Measurements from ENCODE around the gene FKBP4.

Gene FKBP4

DNA sequence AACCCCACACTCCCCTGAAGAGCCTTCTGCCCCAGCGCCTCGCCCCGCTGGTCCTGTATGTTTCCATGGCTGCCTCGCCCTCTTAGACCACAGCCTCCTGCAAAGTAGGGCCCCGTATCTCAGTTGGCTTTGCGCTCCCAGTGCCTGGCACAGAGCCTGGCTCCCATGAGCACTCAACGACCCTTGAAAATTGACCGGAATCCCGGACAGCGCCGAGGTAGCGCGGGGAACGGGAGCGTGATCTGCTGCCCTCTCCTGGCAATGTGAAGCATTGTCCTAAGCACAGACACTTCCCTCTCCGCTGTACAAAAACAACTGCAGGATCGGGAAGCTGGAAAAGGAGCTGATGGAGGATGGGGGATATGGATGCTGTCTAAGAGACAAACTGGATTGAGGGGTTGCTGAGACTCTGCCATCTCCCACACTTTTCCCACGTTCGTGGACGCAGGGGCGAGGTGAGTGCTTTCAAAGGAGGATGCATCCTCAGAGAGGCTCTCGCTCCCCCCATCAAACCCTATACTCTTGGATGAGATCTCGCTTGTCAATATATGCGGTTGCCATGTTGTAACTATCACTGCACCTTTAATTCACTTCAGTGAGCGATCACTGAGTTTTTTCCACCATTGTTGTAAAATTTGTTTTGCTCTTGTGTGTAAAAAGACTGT lies 10.7 kb upstream of the FKBP4 start:
- DNase-seq, result peak; percentile 44

DNA sequence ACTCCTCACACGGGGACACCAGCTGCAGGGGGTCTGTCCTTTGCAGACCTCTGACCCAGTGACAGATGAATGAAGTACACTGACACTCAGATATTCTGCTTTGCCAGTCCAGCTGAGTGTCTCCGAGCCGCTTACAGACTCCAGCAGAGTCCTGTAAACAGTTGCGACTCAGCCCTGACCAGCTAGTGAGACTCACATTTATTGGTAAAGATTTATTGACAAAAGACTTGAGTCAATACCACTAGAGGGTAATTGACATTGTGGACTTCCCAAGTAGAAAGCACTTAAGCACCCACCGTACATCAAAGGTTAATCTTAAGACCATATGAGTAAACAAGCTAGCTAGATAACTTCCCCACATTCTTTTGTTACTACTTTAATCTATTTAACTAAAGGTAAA lies 9.8 kb upstream of the FKBP4 start:
- no peak for DNase-seq

DNA sequence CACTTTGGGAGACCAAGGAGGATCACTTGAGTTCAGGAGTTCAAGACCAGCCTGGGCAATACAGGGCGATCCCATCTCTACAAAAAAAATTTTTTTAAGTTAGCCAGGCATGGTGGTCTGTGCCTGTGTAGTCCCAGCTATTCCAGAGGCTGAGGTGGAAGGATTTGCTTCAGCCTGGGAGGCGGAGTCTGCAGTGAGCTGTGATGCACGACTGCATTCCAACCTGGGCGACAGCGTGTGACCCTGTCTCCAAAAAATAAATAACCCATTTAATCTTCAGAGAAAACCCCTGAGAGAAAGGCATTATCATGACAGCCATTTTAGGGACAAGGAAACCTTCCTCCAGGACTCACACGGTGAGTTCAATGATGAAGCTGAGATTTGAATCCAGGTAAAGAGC lies 3.7 kb upstream of the FKBP4 start:
- DNase-seq, result no peak

DNA sequence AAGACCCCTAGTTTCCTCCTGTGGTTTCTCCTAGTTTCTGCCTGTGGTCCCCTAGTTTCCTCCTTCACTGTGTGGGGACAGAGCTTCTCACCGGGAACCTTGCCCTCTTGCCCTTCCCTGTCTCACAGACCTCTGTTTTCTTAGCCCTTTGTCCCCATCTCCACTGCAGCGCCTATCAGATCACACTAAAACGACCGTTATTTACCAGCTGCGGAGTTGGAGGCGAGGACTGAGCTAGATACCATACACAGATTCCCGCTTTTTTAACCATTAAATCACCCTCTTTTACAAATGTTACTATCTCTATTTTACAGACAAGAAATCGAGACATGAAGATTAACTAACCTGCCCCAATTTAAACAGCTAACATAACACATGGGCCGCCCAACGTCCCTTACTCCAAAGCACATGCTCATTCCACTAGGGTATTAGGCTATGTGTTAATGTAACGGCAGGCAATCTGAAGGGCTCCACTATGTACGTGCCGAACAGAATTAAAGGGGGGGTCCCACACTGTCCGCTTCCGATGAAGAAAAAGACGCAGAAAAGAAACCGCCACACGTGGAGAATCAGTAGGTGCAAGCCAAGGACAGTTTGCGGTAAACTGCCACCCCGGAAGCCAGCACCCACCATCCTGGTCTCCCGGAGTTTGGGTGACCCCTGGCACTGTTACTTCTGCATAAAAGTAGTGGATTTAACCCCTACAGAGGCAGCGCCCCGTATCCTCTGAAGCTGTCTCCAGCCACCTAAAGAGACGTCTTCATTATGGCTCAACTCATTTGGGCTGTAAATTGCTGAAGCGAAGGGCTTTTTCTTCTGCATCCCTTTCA lies 1.9 kb upstream of the FKBP4 start:
- no peak for DNase-seq

DNA sequence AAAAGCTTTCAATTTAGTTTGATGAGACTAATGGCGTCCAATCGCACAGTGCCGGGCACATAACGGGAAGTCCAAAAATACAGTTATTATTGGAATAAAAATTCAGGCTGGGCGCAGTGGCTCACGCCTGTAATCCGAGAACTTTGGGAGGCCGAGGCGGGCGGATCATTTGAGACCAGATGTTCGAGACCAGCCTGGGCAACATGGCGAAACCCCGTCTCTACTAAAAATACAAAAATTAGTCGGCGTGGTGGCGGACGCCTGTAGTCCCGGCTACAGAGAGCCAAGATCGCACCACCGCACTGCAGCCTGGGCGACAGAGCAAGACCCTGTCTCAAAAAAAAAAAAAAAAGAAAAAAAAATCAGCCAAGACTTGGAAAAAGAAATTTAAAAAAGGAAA lies 1.2 kb upstream of the FKBP4 start:
- no peak for DNase-seq

DNA sequence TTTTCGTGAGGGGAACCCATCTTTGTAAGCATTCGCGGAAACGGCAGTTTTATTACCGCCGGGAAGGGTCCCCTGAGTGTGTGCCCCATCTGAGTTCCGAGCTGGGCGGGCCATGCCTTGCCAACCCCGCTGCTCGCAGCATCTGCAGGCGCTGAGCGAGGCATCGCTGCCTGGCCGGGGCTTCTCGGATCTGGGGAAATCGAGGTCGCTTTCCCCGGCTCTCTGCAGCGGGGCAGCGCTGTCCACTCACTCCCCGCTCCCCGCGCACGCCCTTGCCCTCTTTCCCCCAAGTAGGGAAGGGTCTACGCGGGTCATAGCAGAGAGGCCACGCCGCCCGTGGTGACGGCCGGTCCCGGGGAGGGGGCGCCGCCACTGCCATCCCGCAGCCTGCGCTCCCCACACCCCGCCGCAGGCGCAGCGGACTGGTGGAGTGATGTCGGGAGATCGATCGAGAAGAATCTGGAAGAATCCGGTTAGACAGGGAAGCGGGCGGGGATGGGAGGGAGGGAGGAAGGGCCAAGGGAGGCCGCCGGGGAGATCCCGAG lies 507 bp upstream of the FKBP4 start:
- peak; percentile 43 for DNase-seq

DNA sequence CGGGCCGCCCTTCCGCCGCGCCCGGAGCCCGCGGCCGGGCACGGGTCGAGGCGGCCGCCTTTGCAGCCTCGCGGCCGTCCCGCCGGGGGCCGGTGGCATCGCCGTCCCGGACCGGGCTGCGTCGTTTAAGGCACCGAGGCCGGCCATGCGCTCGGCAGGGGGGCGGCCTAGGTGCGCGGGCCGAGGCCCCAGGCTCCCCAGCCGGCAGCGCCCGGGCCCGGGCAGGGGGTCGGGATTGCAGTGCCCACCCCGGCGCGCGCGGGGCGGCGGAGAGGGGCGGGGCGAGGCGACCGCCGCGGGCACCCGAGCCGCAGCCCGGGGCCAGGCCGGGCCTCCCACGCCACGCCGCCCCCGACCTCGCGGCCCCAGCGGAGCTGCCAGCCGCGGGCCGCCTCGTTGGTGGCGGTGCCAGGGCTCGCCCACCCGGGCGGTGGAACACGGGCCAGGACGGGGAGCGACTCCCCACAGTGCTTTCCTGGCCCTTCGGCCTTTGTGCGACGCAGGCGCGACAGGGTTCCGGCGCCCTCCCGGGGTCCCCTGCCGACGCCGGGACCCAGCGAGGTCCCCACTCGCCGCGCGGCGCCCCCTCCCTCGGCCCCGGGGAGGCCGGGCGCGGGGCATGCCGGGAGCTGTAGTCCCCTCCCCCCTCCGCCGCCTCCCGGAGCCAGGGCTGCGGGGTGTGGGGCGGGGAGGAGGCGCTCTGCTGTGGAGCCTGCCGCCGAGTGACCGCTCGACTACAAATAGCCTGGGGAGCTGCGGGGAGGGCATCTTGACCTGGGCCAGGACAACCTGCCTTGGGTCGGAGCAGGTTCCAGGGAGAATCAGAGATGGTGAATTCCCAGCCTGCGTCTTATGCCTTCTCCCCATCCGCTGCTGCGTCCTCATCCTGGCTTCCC lies 769 bp downstream of the FKBP4 start:
- peak; percentile 79 for DNase-seq

DNA sequence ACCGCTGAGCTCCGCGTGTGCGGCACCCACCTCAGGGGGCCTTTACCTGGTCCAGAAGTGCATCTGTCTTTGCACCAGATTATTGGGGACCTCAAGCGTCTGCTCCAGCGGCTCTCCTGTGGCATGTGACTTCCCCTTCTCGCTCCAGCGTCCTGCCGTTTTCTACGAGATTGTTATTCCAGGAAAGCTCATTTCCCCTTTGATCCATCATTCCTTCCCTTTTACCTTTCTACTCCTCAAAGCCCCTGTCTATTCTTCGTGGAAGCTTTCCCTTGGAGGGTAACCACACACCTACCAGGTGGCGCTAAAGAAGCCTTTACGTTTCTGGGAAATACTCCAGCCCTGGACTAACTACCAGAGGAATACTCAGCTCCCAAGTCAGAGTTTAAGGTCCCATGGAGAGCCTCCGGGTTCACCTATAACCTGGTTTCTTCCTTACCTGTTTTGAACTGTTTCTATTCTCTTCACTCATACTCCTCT lies 1.5 kb downstream of the FKBP4 start:
- no peak for DNase-seq

DNA sequence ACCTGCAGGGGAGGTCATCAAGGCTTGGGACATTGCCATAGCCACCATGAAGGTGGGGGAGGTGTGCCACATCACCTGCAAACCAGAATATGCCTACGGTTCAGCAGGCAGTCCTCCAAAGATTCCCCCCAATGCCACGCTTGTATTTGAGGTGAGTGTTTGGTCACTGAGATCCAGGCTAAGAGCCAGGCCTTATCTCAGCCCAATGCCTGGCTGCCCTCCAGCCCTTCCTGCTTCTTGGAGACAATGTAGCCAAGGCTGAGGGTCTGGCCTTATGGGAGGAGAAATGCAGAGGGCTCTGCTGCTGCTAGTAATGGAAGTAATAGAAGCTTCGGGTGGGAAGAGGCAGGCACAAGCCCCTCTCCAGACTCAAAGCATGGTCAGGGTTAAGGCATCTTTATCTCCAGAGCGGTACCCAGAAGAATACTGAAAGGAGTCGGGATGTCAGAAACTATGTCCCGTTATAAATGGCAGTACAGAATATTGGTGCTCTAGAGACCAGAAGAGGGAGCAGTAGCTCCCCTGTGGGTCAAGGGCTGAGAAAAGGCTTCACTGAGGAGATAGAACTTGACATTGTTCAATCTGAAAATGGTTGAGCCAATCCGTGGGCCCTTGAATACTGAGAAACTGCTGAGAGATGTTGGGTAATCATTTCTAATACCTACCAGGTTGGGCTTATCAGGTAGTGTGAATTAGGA lies 3.1 kb downstream of the FKBP4 start:
- DNase-seq, result no peak

DNA sequence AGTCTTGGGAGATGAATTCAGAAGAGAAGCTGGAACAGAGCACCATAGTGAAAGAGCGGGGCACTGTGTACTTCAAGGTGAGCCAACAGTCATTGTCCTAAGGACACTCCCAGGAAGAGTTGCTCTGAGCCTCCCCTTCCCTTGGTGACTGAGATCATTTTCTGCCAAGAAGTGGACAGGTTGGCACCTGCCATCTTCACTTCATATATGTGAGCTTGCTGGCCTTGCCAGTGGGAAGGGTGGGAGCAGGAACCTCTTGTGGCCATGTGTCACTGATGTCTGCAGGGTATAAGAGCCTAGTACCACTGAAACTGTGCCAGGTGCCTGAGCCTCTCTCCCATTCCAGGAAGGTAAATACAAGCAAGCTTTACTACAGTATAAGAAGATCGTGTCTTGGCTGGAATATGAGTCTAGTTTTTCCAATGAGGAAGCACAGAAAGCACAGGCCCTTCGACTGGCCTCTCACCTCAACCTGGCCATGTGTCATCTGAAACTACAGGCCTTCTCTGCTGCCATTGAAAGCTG lies 5.3 kb downstream of the FKBP4 start:
- DNase-seq, result no peak

DNA sequence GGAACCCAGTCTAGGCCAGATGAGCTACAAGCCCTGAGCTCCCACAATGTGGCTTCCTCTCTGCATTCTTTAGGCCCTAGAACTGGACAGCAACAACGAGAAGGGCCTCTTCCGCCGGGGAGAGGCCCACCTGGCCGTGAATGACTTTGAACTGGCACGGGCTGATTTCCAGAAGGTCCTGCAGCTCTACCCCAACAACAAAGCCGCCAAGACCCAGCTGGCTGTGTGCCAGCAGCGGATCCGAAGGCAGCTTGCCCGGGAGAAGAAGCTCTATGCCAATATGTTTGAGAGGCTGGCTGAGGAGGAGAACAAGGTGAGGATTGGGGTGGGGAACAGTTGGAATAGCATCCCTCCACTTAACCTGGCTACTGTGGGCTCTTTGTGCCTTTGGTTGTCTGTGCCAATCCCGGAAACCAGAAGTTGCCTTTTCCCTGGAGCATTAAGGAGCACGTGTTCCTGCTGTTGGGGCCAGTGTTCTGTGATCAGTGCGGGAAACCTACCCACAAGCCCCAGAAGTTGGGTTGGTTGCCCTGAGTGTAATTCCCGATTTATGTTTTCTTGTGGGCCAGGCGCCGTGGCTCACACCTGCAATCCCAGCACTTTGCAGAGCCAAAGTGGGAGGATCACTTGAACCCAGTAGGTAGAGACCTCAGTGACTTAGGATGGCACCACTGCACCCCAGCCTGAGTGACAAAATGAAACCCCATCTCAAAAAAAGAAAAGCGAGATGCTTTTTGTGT lies 6.4 kb downstream of the FKBP4 start:
- DNase-seq, result no peak

DNA sequence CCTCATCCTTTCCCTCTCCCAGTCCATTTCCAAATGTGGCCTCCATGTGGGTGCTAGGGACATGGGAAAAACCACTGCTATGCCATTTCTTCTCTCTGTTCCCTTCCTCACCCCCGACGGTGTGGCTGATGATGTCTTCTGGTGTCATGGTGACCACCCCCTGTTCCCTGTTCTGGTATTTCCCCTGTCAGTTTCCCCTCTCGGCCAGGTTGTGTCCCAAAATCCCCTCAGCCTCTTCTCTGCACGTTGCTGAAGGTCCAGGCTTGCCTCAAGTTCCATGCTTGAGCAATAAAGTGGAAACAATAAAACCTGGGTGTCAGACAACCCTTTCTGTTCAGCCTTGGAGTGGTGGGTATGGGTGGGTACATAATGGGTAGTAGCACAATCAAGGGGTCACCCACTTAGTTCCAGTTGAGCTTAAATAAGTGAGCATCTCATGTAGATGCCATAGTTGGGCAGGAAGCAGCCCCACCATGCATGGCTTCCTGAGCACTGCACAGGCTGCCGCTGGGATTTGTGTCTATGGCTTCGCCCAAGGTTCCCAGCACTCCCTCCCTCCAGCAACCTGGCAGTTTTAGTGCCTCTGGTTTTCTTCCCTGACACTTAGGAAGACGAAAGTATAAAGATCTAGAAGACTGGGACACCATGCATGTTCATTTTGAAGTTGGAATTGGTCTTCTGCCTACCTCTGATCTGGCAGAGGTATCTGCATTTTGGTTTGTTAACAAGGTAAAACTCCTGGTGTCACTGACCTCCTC lies 9.0 kb downstream of the FKBP4 start:
- DNase-seq, result no peak

DNA sequence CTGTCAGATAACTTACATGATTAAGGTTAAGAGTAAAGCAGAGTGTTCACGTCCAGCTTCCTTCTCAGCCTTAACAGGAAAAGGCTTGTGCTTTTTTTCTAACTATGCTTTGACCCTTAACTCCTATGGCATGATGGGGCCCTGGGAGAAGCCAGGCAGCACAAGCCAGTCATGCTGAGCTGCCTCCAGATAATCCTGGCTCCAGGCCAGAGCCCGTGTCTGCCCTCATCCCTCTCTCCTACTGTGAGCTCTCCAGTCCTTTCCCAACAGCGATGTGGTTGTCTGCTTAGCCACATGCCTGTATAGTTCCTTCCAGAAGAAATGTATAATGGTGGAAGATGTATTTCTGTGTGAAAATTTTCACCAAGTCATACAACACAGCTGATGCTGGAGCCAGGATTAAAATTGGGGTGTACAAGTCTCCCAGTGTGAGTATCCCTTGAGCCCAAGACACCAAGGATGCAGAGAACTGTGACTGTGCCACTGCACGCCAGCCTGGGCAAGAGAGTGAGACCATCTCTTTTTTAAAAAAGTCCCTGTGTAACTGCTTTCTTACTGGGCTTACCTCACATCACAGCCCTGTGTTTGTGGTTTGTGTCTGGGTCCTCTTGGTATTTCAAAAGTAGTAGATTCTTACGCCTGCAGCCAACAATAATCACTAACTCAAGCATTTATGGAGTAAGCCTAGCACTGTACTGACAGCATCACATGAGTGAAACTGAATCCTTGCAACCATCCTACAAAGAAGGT lies 9.8 kb downstream of the FKBP4 start:
- no peak for DNase-seq

DNA sequence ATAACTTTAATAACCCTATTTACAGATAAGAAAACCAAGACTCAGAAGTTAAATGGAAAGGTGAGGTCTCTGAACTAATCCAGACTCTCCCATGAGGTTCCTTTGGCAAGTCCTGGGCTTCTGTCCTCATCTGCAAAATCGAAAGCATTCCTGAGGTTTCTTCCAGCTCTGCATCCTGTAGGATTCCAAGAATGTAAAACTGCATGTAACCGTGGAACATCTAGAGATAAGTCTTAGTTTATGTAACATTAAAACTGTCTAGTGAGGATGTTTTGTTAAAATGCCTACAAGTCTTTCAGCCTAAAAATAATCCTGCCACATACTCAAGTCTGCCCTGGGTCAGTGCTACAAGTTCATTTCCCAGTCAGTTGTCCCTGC lies 10.4 kb downstream of the FKBP4 start:
- DNase-seq, result no peak

DNA sequence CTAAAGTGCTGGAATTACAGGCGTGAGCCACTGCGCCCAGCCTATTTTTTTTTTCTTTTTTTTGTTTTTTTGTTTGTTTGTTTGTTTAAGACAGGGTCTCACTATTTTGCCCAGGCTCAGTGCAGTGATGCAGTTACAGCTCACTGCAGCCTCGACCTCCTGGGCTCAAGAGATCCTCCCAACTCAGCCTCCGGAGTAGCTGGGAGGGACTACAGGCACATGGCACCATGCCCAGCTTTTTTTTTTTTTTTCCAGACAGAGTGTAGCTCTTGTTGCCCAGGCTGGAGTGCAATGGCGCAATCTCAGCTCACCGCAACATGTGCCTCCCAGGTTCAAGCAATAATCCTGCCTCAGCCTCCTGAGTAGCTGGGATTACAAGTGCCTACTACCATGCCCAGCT lies 11.9 kb downstream of the FKBP4 start:
- no peak for DNase-seq

DNA sequence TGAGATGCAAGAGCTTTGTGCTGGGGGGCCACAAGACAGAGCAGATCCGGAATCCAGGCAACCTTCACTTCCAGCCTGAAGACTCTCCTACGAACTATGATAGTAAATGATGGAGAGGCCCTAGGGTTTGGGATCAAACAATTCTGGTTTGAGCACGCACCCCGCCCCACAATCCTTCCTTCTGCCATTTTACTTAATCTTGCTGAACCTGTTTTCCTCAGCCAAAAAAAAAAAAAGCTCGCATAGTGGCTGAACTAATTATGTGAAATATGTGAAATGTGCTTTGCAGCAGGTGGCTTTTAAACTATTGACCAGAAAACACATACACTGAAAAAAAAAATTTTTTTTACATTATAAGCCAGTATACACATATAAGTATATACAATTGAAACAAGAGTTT lies 17.0 kb downstream of the FKBP4 start:
- DNase-seq, result no peak

DNA sequence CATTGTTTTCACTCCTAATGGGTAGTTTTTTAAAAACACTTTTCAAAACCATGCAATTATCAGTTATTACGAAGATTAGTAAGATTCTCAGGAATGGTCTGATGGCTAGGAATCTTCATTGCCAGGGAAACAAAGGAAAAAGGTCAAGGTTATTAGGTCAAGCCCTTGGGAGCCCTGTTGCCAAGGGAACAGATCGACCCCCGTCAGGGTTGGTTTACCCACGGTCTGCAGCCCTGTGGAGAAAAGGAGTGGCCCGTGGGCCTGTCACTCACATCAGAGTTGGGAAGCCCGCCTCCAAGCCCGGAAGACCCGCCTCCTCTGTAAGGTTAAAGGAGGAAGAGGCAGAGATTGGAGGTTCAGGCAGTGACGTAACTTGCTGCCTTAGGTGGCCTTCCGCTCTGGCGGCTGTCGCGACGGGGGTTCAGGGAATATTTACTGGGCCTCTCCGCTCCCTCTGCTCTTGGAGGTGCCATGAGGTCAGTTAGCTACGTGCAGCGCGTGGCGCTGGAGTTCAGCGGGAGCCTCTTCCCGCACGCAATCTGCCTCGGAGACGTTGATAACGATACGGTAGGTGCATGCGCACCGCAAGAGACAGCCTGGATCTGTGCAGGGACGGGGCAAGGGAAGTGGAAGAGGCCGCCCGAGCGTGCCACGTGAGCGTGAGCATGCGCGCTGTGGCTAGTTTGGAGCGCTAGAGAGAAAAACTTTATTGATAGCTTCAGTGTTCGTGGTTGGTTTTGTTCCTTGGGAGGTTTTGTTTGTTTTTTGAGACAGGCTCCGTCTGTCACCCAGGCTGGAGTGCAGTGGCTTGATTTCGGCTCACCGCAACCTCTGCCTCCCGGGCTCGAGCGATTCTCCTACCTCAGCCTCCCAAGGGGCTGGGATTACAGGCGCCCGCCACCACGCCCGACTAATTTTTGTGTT lies 17.8 kb downstream of the FKBP4 start, which contains the start of gene ITFG2:
Gene ITFG2 (plus strand): TSS at position 379 of the 924 bp plus-strand sequence. CDS start 93 bp downstream, at position 472.
- DNase-seq, result peak; percentile 98
